ENCODE measurements around the gene ELOVL5. TPM values are rescaled to one million over a fixed set of nuclear protein-coding genes. Genes with fewer than 3 reads are reported as not detected.
A peak's percentile ranks its signal among the peaks of the same experiment; 100 is the strongest.

Gene ELOVL5
- total RNA-seq, 4 donors from 2014 or later = 12.4 to 50.0 (median 33.2) TPM

- peak overlapping the region in 2 of 4 donors; percentile 4 to 56 for H3K27ac ChIP-seq
- intact Hi-C loops (cut with DNase I) = no loop called here
Measured at GRCh38 chr6:53282234-53282633, 66.5 kb downstream of the ELOVL5 start.

GRCh38 chr6:53281518-53282215, 67.1 kb downstream of the ELOVL5 start:
- H3K4me1 ChIP-seq = peaks cover 0 to 32% (median 6%) of the 10 kb centered on the region in 3 donors
- no peaks in the 10 kb centered on the region for H3K9me3 ChIP-seq
- H3K27ac ChIP-seq = peak overlapping the region in 2 of 4 donors; percentile 4 to 56
- H3K36me3 ChIP-seq = peaks cover 0 to 14% (median 0%) of the 10 kb centered on the region in 3 donors
- no peak for DNase-seq
- TF ChIP-seq CTCF (IDR thresholded peaks at IDR 0.05) (no peak), POLR2A (IDR thresholded peaks at IDR 0.05) (no peak)
- H3K27me3 ChIP-seq = no peaks in the 10 kb centered on the region
- intact Hi-C loops (cut with DNase I) = no loop called here
- 73 to 81% methylated on average over 3 of the region's 3 CpGs for WGBS, 2 donors
- no peak overlapping the region for H3K4me3 ChIP-seq

More at GRCh38 chr6:53282234-53282633, 66.5 kb downstream of the ELOVL5 start:
- H3K36me3 ChIP-seq = peaks cover 0 to 8% (median 0%) of the 10 kb centered on the region in 3 donors
- no peaks in the 10 kb centered on the region for H3K27me3 ChIP-seq
- peaks cover 0 to 32% (median 6%) of the 10 kb centered on the region in 3 donors for H3K4me1 ChIP-seq
- H3K4me3 ChIP-seq = no peak overlapping the region
- no peaks in the 10 kb centered on the region for H3K9me3 ChIP-seq
- 55 to 67% methylated on average over 2 of the region's 2 CpGs for WGBS, 2 donors
- no peak for DNase-seq
- TF ChIP-seq POLR2A (IDR thresholded peaks at IDR 0.05) = no peak
- TF ChIP-seq CTCF (IDR thresholded peaks at IDR 0.05) = no peak

- H3K36me3 ChIP-seq = peaks cover 0 to 27% (median 0%) of the 10 kb centered on the region in 3 donors
- TF ChIP-seq POLR2A (IDR thresholded peaks at IDR 0.05) (no peak), CTCF (IDR thresholded peaks at IDR 0.05) (no peak)
- no peak for DNase-seq
- no peak overlapping the region for H3K27ac ChIP-seq
- H3K27me3 ChIP-seq = no peaks in the 10 kb centered on the region
- 83 to 89% methylated on average over 2 of the region's 2 CpGs for WGBS, 2 donors
- intact Hi-C loops (cut with DNase I) = no loop called here
- no peak overlapping the region for H3K4me3 ChIP-seq
- H3K4me1 ChIP-seq = peaks cover 0 to 32% (median 6%) of the 10 kb centered on the region in 3 donors
- no peaks in the 10 kb centered on the region for H3K9me3 ChIP-seq
Measured at GRCh38 chr6:53280207-53280606, 68.5 kb downstream of the ELOVL5 start.

GRCh38 chr6:53279293-53279692, 69.5 kb downstream of the ELOVL5 start:
- H3K9me3 ChIP-seq = no peaks in the 10 kb centered on the region
- peaks cover 0 to 32% (median 6%) of the 10 kb centered on the region in 3 donors for H3K4me1 ChIP-seq
- no peak for TF ChIP-seq CTCF (IDR thresholded peaks at IDR 0.05)
- no peak for TF ChIP-seq POLR2A (IDR thresholded peaks at IDR 0.05)
- H3K4me3 ChIP-seq = no peak overlapping the region
- no peak overlapping the region for H3K27ac ChIP-seq
- no peak for DNase-seq
- H3K36me3 ChIP-seq = peaks cover 0 to 36% (median 0%) of the 10 kb centered on the region in 3 donors
- 76 to 96% methylated on average over 2 to 3 of the region's 3 CpGs for WGBS, 2 donors
- intact Hi-C loops (cut with DNase I) = no loop called here
- H3K27me3 ChIP-seq = no peaks in the 10 kb centered on the region

GRCh38 chr6:53273370-53273769, 75.4 kb downstream of the ELOVL5 start:
- H3K27ac ChIP-seq = no peak overlapping the region
- no peak overlapping the region for H3K4me3 ChIP-seq
- WGBS, 2 donors = 49 to 63% methylated on average over 4 of the region's 4 CpGs
- DNase-seq = no peak
- no peaks in the 10 kb centered on the region for H3K9me3 ChIP-seq
- H3K27me3 ChIP-seq = no peaks in the 10 kb centered on the region
- H3K4me1 ChIP-seq = no peaks in the 10 kb centered on the region
- peaks cover 4 to 95% (median 4%) of the 10 kb centered on the region in 3 donors for H3K36me3 ChIP-seq
- no peak for TF ChIP-seq CTCF (IDR thresholded peaks at IDR 0.05)
- TF ChIP-seq POLR2A (IDR thresholded peaks at IDR 0.05) = no peak
- intact Hi-C loops (cut with DNase I) = no loop called here
